Prostate gland (tissue), 2 donors: Measurements from ENCODE around the gene ARRDC5. TPM values are rescaled to one million over a fixed set of nuclear protein-coding genes. Genes with fewer than 3 reads are reported as not detected.
"Not testable (repeated sequence)": the region's sequence is repeated elsewhere in the genome, so short reads cannot be mapped to it uniquely, and the experiment has no call there.

Source experiments
- DNase-seq: peaks from one replicate; pipeline ENCODE4 v3.0.0-alpha.2; 2019; ENCODE audit warnings: low spot score
- H3K27ac ChIP-seq, 2 donors: fragments of 200-600 bp; sonication (generic); 2 replicates each; pipeline ENCODE4 v1.5.1; 2017 to 2019
- H3K27me3 ChIP-seq: fragments of 200-600 bp; sonication (generic); replicated peaks from 2 replicates; pipeline ENCODE4 v1.5.1; 2019; ENCODE audit not compliant: insufficient read depth
- H3K36me3 ChIP-seq, 2 donors: fragments of 200-600 bp; sonication (generic); 1 replicate in 1 of 2; 2 replicates in 1 of 2; pipeline versions ENCODE4 v1.5.1 to v1.8.1; 2017 to 2019
- H3K4me1 ChIP-seq: fragments of 200-600 bp; sonication (generic); replicated peaks from 2 replicates; pipeline ENCODE4 v1.5.1; 2019
- H3K4me3 ChIP-seq, 2 donors: fragments of 200-600 bp; sonication (generic); 2 replicates each; pipeline ENCODE4 v1.5.1; 2017 to 2019
- H3K9me3 ChIP-seq: fragments of 200-600 bp; sonication (generic); 2 replicates; pipeline ENCODE4 v1.5.1; 2017
- CTCF ChIP-seq, 4 experiments: fragments of 200-600 bp in 2 of 4; fragments of 450-650 bp in 2 of 4; sonication (generic) in 2 of 4; IDR thresholded peaks; 1 replicate in 3 of 4; 2 replicates in 1 of 4; pipeline ENCODE4 v1.5.1; 2016 to 2019; ENCODE audit warnings: antibody characterized with exemption in 4 of 4, mild to moderate bottlenecking in 2 of 4, moderate library complexity in 2 of 4
- POLR2A ChIP-seq: fragments of 450-650 bp; IDR thresholded peaks from one replicate; pipeline ENCODE4 v1.6.1; 2016; ENCODE audit warnings: antibody characterized with exemption, mild to moderate bottlenecking
- POLR2AphosphoS5 ChIP-seq: sonication (generic); formaldehyde crosslinking; IDR thresholded peaks from one replicate; pipeline ENCODE4 v1.6.1; 2017; ENCODE audit warnings: antibody characterized with exemption
- WGBS: methylation state at CpG from one replicate; pipeline ENCODE4 v1.1.5; 2018; 5-methylcytosine and 5-hydroxymethylcytosine counted together
- intact Hi-C: fragments of 100-400 bp; cut with DNase I; formaldehyde crosslinking; loops from one replicate; pipeline ENCODE4 v1.14.2; 2022
- microRNA-seq: library from miRNA; unstranded; fragments of <30 nt; microRNA quantifications from one replicate; pipeline ENCODE4, GENCODE V29; 2016
- small RNA-seq, 2 donors: library from RNA; depleted of rRNA; stranded (forward); fragments of <200 nt; gene quantifications; one replicate each; pipeline ENCODE3, GENCODE V24; 2016
- total RNA-seq, 2 donors: library from RNA; depleted of rRNA; stranded (reverse); fragments of >200 nt; gene quantifications; one replicate each; pipeline ENCODE4 v1.1.0, GENCODE V29; 2016

ARRDC5 gene
- total RNA-seq, 2 donors from 2014 or later, result 1.2 TPM; not detected in 1

- H3K36me3 ChIP-seq, result peaks cover 3 to 5% of the 10 kb centered on the region in 2 donors
- WGBS, result 96% methylated on average over 21 of the region's 23 CpGs
- H3K27me3 ChIP-seq, result no peaks in the 10 kb centered on the region
- no peak overlapping the region for H3K4me3 ChIP-seq
- H3K27ac ChIP-seq, result no peak overlapping the region
- intact Hi-C loops, result no loop called here
- no peaks in the 10 kb centered on the region for H3K9me3 ChIP-seq
- H3K4me1 ChIP-seq, result no peaks in the 10 kb centered on the region
- TF ChIP-seq POLR2AphosphoS5 (no peak), CTCF (IDR thresholded peaks at IDR 0.05) (no peak), POLR2A (no peak)
- no peak for DNase-seq
These were observed 55.3 kb downstream of the ARRDC5 start for GRCh38 chr19:4847190-4847973.

GRCh38 chr19:4845975-4846374, 56.7 kb downstream of the ARRDC5 start:
- DNase-seq, H3K4me3 ChIP-seq, intact Hi-C loops, H3K9me3 ChIP-seq, H3K27me3 ChIP-seq, H3K4me1 ChIP-seq, H3K36me3 ChIP-seq, H3K27ac ChIP-seq: not testable (repeated sequence)
- peak; percentile 21 for TF ChIP-seq POLR2AphosphoS5
- WGBS, result 58% methylated on average over 9 of the region's 9 CpGs

DNA sequence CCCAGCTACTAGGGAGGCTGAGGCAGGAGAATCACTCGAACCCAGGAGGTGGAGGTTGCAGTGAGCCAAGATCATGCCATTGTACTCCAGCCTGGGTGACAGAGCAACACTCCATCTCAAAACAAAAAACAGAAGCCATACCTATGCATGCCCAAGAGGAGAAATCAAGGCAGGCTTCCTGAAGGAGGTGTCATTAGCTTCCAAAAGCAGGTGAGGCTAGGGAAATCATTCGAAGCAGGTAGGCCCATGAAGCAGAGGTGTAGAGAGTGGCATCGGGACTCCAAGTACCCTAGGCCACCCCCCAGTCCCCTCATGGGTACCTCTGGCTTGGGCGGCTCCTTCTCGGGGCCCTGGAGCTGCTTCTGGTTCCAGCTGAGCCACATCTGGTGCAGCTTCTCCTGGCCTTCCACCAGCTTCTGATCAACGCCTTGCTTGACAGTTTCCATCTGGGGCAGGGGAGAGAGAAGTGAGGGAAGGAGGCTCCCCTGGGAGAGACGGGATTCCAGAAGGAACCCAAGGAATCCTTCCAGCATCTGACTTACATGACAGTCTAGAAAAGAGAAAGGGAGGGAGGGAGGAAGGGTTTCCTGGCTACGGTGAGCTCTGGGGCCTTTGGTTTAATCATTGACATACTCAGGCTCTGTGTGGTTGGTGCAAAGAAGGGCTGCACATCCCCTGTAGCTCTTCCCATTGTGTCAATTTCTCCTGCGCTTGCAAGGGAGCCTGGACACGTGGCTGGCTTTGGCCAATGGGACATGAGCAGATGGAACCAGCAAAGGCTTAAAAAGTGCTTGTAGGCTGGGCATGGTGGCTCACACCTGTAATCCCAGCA, 58.1 kb downstream of the ARRDC5 start:
- 63% methylated on average over 10 of the region's 10 CpGs for WGBS
- Histone ChIP-seq H3K36me3 (peaks cover 3 to 5% of the 10 kb centered on the region in 2 donors), H3K4me3 (no peak overlapping the region), H3K27ac (no peak overlapping the region), H3K4me1 (no peaks in the 10 kb centered on the region), H3K9me3 (no peaks in the 10 kb centered on the region), H3K27me3 (no peaks in the 10 kb centered on the region)
- no peak for TF ChIP-seq POLR2AphosphoS5
- intact Hi-C loops, result no loop called here
- no peak for DNase-seq

DNA sequence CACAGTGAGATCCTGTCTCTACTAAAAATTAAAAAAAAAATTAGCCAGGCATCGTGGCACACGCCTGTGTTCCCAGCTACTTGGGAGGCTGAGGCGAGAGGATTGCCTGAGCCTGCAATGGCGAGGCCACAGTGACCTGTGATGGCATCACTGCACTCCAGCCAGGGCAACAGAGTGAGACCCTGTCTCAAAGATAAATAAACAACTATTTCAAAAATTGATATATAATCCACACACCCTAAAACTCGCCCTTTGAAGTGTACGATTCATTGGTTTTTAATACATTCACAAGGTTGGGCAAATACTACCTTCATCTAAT, 59.1 kb downstream of the ARRDC5 start:
- H3K4me3 ChIP-seq, result no peak overlapping the region
- H3K27ac ChIP-seq, result no peak overlapping the region
- H3K4me1 ChIP-seq, result no peaks in the 10 kb centered on the region
- H3K27me3 ChIP-seq, result no peaks in the 10 kb centered on the region
- intact Hi-C loops, result no loop called here
- H3K36me3 ChIP-seq, result peaks cover 5 to 7% of the 10 kb centered on the region in 2 donors
- H3K9me3 ChIP-seq, result no peaks in the 10 kb centered on the region
- TF ChIP-seq POLR2AphosphoS5, result no peak
- TF ChIP-seq CTCF (IDR thresholded peaks at IDR 0.05), result no peak
- TF ChIP-seq POLR2A, result no peak
- DNase-seq, result no peak
- WGBS, result 96% methylated on average over 6 of the region's 6 CpGs

Small RNAs within 50 kb of the gene (microRNA-seq; reads per million reads assigned to microRNA genes)
- gene MIR4747, result not detected

Small RNAs within 50 kb of the gene (small RNA-seq; reads per million reads assigned to genes)
- 0 reads per million in 2 donors for gene MIR4747

Other genes starting within 250 kb of the ARRDC5 start
- gene MYDGF, start 232.6 kb downstream of the ARRDC5 start, total RNA-seq, result 100 to 1,000 TPM in 1 of 2 donors, 10 to 100 TPM in 1; 70.9 to 116 TPM
- 100 to 1,000 TPM in 1 of 2 donors, 10 to 100 TPM in 1; 53.5 to 116 TPM for gene DPP9, start 179.1 kb downstream of the ARRDC5 start, total RNA-seq
- gene FEM1A, start 111.2 kb downstream of the ARRDC5 start, total RNA-seq, result 10 to 100 TPM; 20.7 to 30.4 TPM
- gene TICAM1, start 71.2 kb downstream of the ARRDC5 start, total RNA-seq, result 1 to 10 TPM; 8.3 to 9.1 TPM
- gene PLIN3, start 35.2 kb downstream of the ARRDC5 start, total RNA-seq, result 10 to 100 TPM; 61.3 to 76.5 TPM
- 1 to 10 TPM; 3.8 to 5.3 TPM for gene UHRF1, start 6.6 kb upstream of the ARRDC5 start, total RNA-seq
- 100 to 1,000 TPM in 1 of 2 donors, 10 to 100 TPM in 1; 74.6 to 136 TPM for gene KDM4B, start 66.2 kb upstream of the ARRDC5 start, total RNA-seq